A549 (cell line): ENCODE measurements around the gene TBPL2. TPM values are rescaled to one million over a fixed set of nuclear protein-coding genes. Genes with fewer than 3 reads are reported as not detected.

Experiments
- ATAC-seq, 2 experiments: fragments of 200-7000 bp in 1 of 2; fragments of >200 bp in 1 of 2; cut with Nextera tagmentation in 1 of 2; cut with Tn5 transposase in 1 of 2; 3 replicates each; pipeline versions ENCODE4 v1.8.0 to v1.9.1; 2018 to 2020; ENCODE audit warnings: mild to moderate bottlenecking in 1 of 2, moderate library complexity in 1 of 2
- CTCF ChIA-PET: fragments of 300-600 bp; sonication (Branson Sonifier 250); formaldehyde crosslinking; extraction: SDS; loops from one replicate; lab custom pipeline; 2021; ENCODE audit warnings: antibody characterized with exemption, inconsistent platforms; lab: Yijun Ruan, JAX
- POLR2A ChIA-PET: fragments of 350-600 bp; formaldehyde crosslinking; extraction: SDS; loops from one replicate; lab custom pipeline; 2021; ENCODE audit warnings: antibody characterized with exemption, inconsistent platforms; lab: Yijun Ruan, JAX
- DNase-seq, 2 experiments: peaks; one replicate each; pipeline versions ENCODE4 v3.0.0 to v3.0.0-alpha.2; 2011 to 2016; ENCODE audit warnings: low read depth in 1 of 2, low spot score in 1 of 2
- FAIRE-seq: peaks from 2 replicates; lab custom pipeline; 2011; peaks lifted over from hg19 to GRCh38; lab: Jason Lieb, UNC
- H3K27ac ChIP-seq, 2 experiments: fragments of >200 bp; sonication (Bioruptor Twin); formaldehyde crosslinking; 3 replicates each; pipeline ENCODE4 v1.5.1; 2016 to 2017
- H3K4me1 ChIP-seq: fragments of >200 bp; sonication (Bioruptor Twin); formaldehyde crosslinking; 3 replicates; pipeline ENCODE4 v1.6.1; 2016
- H3K4me2 ChIP-seq: fragments of >200 bp; sonication (Bioruptor Twin); formaldehyde crosslinking; 3 replicates; pipeline ENCODE4 v1.6.1; 2016
- H3K4me3 ChIP-seq: fragments of >200 bp; sonication (Bioruptor Twin); formaldehyde crosslinking; 3 replicates; pipeline ENCODE4 v1.5.1; 2016
- H3K9me3 ChIP-seq: fragments of >200 bp; sonication (Bioruptor Twin); formaldehyde crosslinking; 3 replicates; pipeline ENCODE4 v1.6.1; 2016
- BHLHE40 ChIP-seq: IDR thresholded peaks from 2 replicates; pipeline ENCODE4 v1.6.1; 2012; ENCODE audit warnings: low read depth, low read length, inconsistent platforms
- CBX8 ChIP-seq: fragments of 200-600 bp; sonication (generic); IDR thresholded peaks from 2 replicates; pipeline ENCODE4 v1.6.1; 2016
- CEBPB ChIP-seq, 2 experiments: fragments of >200 bp in 1 of 2; sonication (Bioruptor Twin) in 1 of 2; formaldehyde crosslinking in 1 of 2; IDR thresholded peaks; 2 replicates each; pipeline ENCODE4 v1.6.1; 2012 to 2016
- CHD2 ChIP-seq: fragments of 150-350 bp; IDR thresholded peaks from 2 replicates; pipeline ENCODE4 v1.6.1; 2014; ENCODE audit warnings: low read length; ENCODE audit not compliant: partially characterized antibody
- CHD4 ChIP-seq: fragments of 200-600 bp; sonication (generic); IDR thresholded peaks from 2 replicates; pipeline ENCODE4 v1.6.1; 2016; ENCODE audit warnings: antibody characterized with exemption, mild to moderate bottlenecking, borderline replicate concordance
- EHF ChIP-seq: fragments of 250-450 bp; sonication (Bioruptor Pico); IDR thresholded peaks from 2 replicates; pipeline ENCODE4 v1.5.0; 2020; ENCODE audit warnings: mild to moderate bottlenecking
- FOSB ChIP-seq: fragments of 250-450 bp; sonication (Bioruptor Pico); IDR thresholded peaks from 2 replicates; pipeline ENCODE4 v1.5.0; 2020; ENCODE audit warnings: mild to moderate bottlenecking, moderate library complexity
- FOSL2 ChIP-seq, 2 experiments: fragments of 450-650 bp in 1 of 2; fragments of >200 bp in 1 of 2; sonication (Bioruptor Twin) in 1 of 2; formaldehyde crosslinking; IDR thresholded peaks; 2 replicates each; pipeline versions ENCODE4 v1.5.0 to v1.6.1; 2016 to 2020; ENCODE audit warnings: mild to moderate bottlenecking in 1 of 2, moderate library complexity in 1 of 2
- HOXA7 ChIP-seq: fragments of 250-450 bp; sonication (Bioruptor Pico); IDR thresholded peaks from 2 replicates; pipeline ENCODE4 v1.5.0; 2020; ENCODE audit warnings: mild to moderate bottlenecking, moderate library complexity
- HOXB13 ChIP-seq: fragments of 250-450 bp; sonication (Bioruptor Pico); IDR thresholded peaks from 2 replicates; pipeline ENCODE4 v1.5.0; 2020; ENCODE audit warnings: low read depth, mild to moderate bottlenecking, moderate library complexity
- JUN ChIP-seq, 2 experiments: fragments of >200 bp; sonication (Bioruptor Twin); formaldehyde crosslinking; IDR thresholded peaks; 2 replicates in 1 of 2; 3 replicates in 1 of 2; pipeline ENCODE4 v1.6.1; 2016 to 2017
- JUNB ChIP-seq: fragments of >200 bp; sonication (Bioruptor Twin); formaldehyde crosslinking; IDR thresholded peaks from 2 replicates; pipeline ENCODE4 v1.6.1; 2016
- KDM5A ChIP-seq: fragments of 200-600 bp; sonication (generic); IDR thresholded peaks from 2 replicates; pipeline ENCODE4 v1.6.1; 2016; ENCODE audit warnings: antibody characterized with exemption, mild to moderate bottlenecking
- MYC ChIP-seq: IDR thresholded peaks from 2 replicates; pipeline ENCODE4 v1.6.1; 2012; ENCODE audit warnings: mild to moderate bottlenecking, inconsistent platforms, low read length, improper control_type of control experiment, borderline replicate concordance
- NFE2L2 ChIP-seq: fragments of 150-350 bp; conservative IDR thresholded peaks from 2 replicates; pipeline ENCODE4 v1.6.1; 2014; ENCODE audit warnings: low read length
- NPAS2 ChIP-seq: fragments of 250-450 bp; sonication (Bioruptor Pico); IDR thresholded peaks from 2 replicates; pipeline ENCODE4 v1.8.0; 2022; ENCODE audit warnings: mild to moderate bottlenecking, moderate library complexity, borderline replicate concordance
- NR3C1 ChIP-seq: fragments of >200 bp; sonication (Bioruptor Twin); formaldehyde crosslinking; IDR thresholded peaks from 3 replicates; pipeline ENCODE4 v1.6.1; 2017
- PHF8 ChIP-seq: fragments of 200-600 bp; sonication (generic); IDR thresholded peaks from 2 replicates; pipeline ENCODE4 v1.6.1; 2016; ENCODE audit warnings: low read depth, mild to moderate bottlenecking, antibody characterized with exemption, moderate library complexity, borderline replicate concordance
- POLR2A ChIP-seq: IDR thresholded peaks from 2 replicates; pipeline ENCODE4 v1.6.1; 2012; ENCODE audit warnings: mild to moderate bottlenecking, low read length
- POLR2AphosphoS2 ChIP-seq: conservative IDR thresholded peaks from 2 replicates; pipeline ENCODE4 v1.6.1; 2012; ENCODE audit warnings: low read length, improper control_type of control experiment, inconsistent platforms
- RAD21 ChIP-seq, 2 experiments: fragments of >200 bp in 1 of 2; sonication (Bioruptor Twin) in 1 of 2; formaldehyde crosslinking in 1 of 2; IDR thresholded peaks in 1 of 2; conservative IDR thresholded peaks in 1 of 2; 2 replicates in 1 of 2; 3 replicates in 1 of 2; pipeline ENCODE4 v1.6.1; 2012 to 2018; ENCODE audit warnings: inconsistent platforms in 1 of 2
- RCOR1 ChIP-seq: fragments of 150-350 bp; IDR thresholded peaks from 2 replicates; pipeline ENCODE4 v1.6.1; 2014; ENCODE audit warnings: antibody characterized with exemption, low read length, low read depth
- RFX5 ChIP-seq: fragments of 450-650 bp; IDR thresholded peaks from 2 replicates; pipeline ENCODE4 v1.7.1; 2014; ENCODE audit warnings: antibody characterized with exemption, mild to moderate bottlenecking, moderate library complexity
- RNF2 ChIP-seq: fragments of 200-600 bp; sonication (generic); IDR thresholded peaks from 2 replicates; pipeline ENCODE4 v1.6.1; 2016; ENCODE audit warnings: low read depth, mild to moderate bottlenecking, antibody characterized with exemption, moderate library complexity, borderline replicate concordance
- SREBF2 ChIP-seq: fragments of 450-650 bp; IDR thresholded peaks from 2 replicates; pipeline ENCODE4 v1.6.1; 2014; ENCODE audit warnings: mild to moderate bottlenecking, moderate library complexity
- TFCP2L1 ChIP-seq: fragments of 250-450 bp; sonication (Bioruptor Pico); IDR thresholded peaks from 2 replicates; pipeline ENCODE4 v1.5.0; 2021; ENCODE audit warnings: mild to moderate bottlenecking
- ZFP36 ChIP-seq: fragments of 450-650 bp; IDR thresholded peaks from 2 replicates; pipeline ENCODE4 v1.6.1; 2014; ENCODE audit warnings: borderline replicate concordance; ENCODE audit not compliant: partially characterized antibody
- ZNF302 ChIP-seq: fragments of 250-450 bp; sonication (Bioruptor Pico); IDR thresholded peaks from 2 replicates; pipeline ENCODE4 v1.9.0; 2021; ENCODE audit warnings: inconsistent platforms, mild to moderate bottlenecking, moderate library complexity
- WGBS: methylation state at CpG from one replicate; pipeline ENCODE4 v1.1.6; 2017; ENCODE audit errors: missing lambda C conversion rate; 5-methylcytosine and 5-hydroxymethylcytosine counted together
- polyA plus RNA-seq, 4 experiments: library from polyadenylated mRNA; depleted of rRNA in 3 of 4; stranded (reverse); fragments of >200 nt; fragmentation: RNase III in 1 of 4; extraction: RNeasy Plus Mini Kit Qiagen cat#74134 plus additional on column Dnase treatment in 1 of 4; gene quantifications; 2 replicates in 3 of 4; 3 replicates in 1 of 4; pipeline ENCODE4 v1.2.3, GENCODE V29; 2011 to 2017
- TF ChIP-seq, protein P1 (sequence below): fragments of >200 bp; sonication (Bioruptor Twin); formaldehyde crosslinking; IDR thresholded peaks from 2 replicates; pipeline ENCODE4 v1.6.1; 2016
- TF ChIP-seq, protein P2 (sequence below): IDR thresholded peaks from 2 replicates; pipeline ENCODE4 v1.6.1; 2012
- TF ChIP-seq, protein P3 (sequence below): IDR thresholded peaks from 2 replicates; pipeline ENCODE4 v1.6.1; 2012

Gene TBPL2
- polyA plus RNA-seq, 2 of the 4 experiments (the other 2 are of a cell fraction) = not detected

DNA sequence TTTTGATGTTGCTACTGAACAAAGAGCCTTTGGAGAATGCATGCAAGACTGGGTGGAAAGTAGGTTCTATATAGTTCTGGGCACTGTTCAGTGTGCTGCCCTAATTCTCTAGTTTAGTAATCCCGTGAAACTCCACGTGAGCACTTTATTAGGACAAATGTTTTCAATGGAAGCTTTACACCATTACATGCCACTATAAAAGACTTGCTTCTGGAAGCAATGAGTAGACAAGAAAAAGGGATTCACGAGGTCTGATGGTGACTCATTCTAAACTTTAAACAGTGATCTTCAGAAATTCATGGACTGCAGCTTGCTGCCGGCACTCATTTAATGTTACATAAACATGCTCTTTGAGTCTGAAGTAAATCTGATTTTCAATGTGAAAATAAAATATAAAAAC, 51.1 kb downstream of the TBPL2 start:
- ATAC-seq = 0 out of 6 replicates have a peak, but pooled peaks of 1 of the 2 experiments have one; percentile 34
- no peak for FAIRE-seq
- Histone ChIP-seq H3K27ac (no peak overlapping the region), H3K4me1 (0 out of 3 replicates have a peak, but pooled peaks cover 6% of the 10 kb centered on the region), H3K9me3 (no peaks in the 10 kb centered on the region), H3K4me3 (no peak overlapping the region), H3K4me2 (no peak overlapping the region)
- 74% methylated on average over 4 of the region's 4 CpGs for WGBS
- ChIA-PET CTCF (interaction anchor here (1.2 kb wide), 1 partner anchor 35 kb away, joined by 4 read pairs; no protein-coding TSS in a partner anchor), POLR2A (interaction anchor here (1.3 kb wide), 1 partner anchor 22 kb away, joined by 4 read pairs; the partner anchor contains the start of gene ATG14)
- DNase-seq = no peak
- no peak for TF ChIP-seq CHD4
- TF ChIP-seq RAD21 (conservative IDR thresholded peaks at IDR 0.05 in 1 of 2, IDR thresholded peaks at IDR 0.05 in 1 of 2) = no peak
- TF ChIP-seq MYC = no peak
- TF ChIP-seq JUNB = no peak
- TF ChIP-seq FOSB (CRISPR knock-in tag) = no peak
- no peak for TF ChIP-seq FOSL2 (IDR thresholded peaks at IDR 0.05)
- 0 out of 2 replicates have a peak, but pooled peaks have one; percentile 23 for TF ChIP-seq FOSL2 (CRISPR knock-in tag; IDR thresholded peaks at IDR 0.05)
- no peak for TF ChIP-seq CBX8
- no peak for TF ChIP-seq POLR2AphosphoS2
- TF ChIP-seq TFCP2L1 (CRISPR knock-in tag) = no peak

DNA sequence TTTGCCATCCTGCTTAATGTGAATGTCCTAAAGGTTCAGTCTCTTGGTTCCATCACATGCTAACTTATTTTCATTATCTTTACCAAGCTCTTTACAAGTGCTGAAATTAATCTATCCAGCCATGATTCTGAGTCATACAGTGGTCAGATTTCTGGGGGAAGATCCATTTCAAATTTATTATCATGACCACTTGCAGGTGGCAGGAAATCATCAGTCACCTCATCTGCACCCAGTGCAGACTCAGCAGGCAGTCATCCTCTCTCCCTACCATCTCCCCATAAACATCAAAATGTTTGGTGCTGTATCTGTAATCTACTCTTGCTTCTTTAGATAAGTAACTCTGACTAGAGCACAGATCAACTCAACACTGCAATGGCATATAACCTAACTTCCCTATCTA, 52.3 kb downstream of the TBPL2 start:
- TF ChIP-seq CBX8 = no peak
- Histone ChIP-seq H3K4me2 (no peak overlapping the region), H3K4me3 (no peak overlapping the region), H3K9me3 (no peaks in the 10 kb centered on the region), H3K4me1 (peaks cover 10% of the 10 kb centered on the region; the same call in 2 of the 3 replicates), H3K27ac (no peak overlapping the region)
- DNase-seq (no peak), ATAC-seq (no peak), FAIRE-seq (no peak)
- CTCF ChIA-PET = interaction anchor here (1.5 kb wide), 1 partner anchor 33 kb away, joined by 3 read pairs; no protein-coding TSS in a partner anchor
- POLR2A ChIA-PET = no interaction called here

DNA sequence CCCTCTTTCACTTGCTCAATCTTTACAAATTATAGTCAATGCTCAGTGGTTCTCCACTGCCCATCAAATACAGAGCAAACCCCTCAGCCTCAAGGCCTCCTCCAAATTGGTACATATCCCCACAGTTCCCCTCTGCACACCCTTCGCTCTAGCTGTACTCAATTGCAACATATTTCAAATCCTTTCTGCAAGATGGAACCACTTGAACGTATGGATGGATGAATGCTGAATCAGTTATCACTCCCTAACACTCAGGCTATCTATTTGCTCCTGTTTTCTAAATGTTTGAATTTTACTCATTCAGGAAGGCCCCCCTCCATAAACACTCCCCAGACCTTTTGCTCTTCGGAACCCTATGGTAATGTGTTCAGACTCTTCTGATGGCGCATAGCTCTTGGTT, 53.3 kb downstream of the TBPL2 start:
- Histone ChIP-seq H3K4me1 (peaks cover 13% of the 10 kb centered on the region; the same call in 2 of the 3 replicates), H3K4me3 (no peak overlapping the region), H3K4me2 (no peak overlapping the region), H3K27ac (no peak overlapping the region), H3K9me3 (no peaks in the 10 kb centered on the region)
- FAIRE-seq (no peak), DNase-seq (no peak), ATAC-seq (no peak)
- ChIA-PET POLR2A (no interaction called here), CTCF (interaction anchor here (0.6 to 1.5 kb wide), 2 partner anchors 10 to 32 kb away, joined by 3 read pairs; no protein-coding TSS in a partner anchor)
- no peak for TF ChIP-seq ZNF302 (CRISPR knock-in tag)
- TF ChIP-seq CHD4 = no peak
- TF ChIP-seq RCOR1 = no peak
- TF ChIP-seq NR3C1 = no peak
- TF ChIP-seq NPAS2 = no peak
- TF ChIP-seq FOSB (CRISPR knock-in tag) = no peak
- no peak for TF ChIP-seq CEBPB (IDR thresholded peaks at IDR 0.05)
- no peak for TF ChIP-seq ZFP36
- no peak for TF ChIP-seq CHD2
- WGBS = 91% methylated on average over 4 of the region's 4 CpGs

DNA sequence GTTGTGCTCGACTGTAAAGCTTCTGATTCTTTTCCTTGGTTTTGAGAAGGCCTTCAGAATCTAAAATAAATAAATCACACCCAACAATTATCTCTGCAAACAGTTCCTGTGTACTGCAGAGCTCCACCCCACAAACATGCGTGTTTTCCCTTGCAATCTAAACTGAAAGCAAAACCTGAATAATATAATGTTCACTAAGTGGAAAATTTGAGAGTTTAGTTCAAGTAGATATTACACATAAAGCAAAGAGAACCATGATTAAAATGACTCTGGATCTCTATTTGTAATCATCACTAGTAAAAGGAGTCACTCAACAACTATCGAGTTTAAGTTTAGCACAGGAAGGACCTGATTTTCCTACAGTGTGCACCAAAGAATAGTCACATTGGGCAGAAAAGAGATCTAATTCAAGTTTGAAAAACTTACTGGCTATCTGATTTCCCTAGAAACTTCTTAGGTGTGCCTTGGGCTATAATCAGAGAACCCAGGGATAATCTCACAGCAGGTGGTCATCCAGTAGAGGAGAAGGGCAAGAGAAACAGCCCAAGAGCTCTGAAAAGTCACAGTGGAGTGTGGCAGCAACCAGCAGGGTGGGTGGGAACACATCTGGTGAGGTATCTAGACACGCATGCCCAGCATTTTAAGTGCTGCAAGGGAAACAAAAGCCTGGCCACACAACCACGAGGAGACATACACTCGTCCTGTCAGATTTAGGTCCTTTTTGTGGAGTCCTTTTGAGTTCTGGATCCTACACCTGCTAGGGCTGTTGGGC, 54.2 kb downstream of the TBPL2 start:
- no peak overlapping the region for H3K4me3 ChIP-seq
- CTCF ChIA-PET = interaction anchor here (0.6 to 1.5 kb wide), 4 partner anchors 8 to 1104 kb away, joined by 3 read pairs; no protein-coding TSS in a partner anchor
- H3K4me2 ChIP-seq = no peak overlapping the region
- no peaks in the 10 kb centered on the region for H3K9me3 ChIP-seq
- no peak overlapping the region for H3K27ac ChIP-seq
- H3K4me1 ChIP-seq = peaks cover 13% of the 10 kb centered on the region; the same call in 2 of the 3 replicates
- 86% methylated on average over 6 of the region's 6 CpGs for WGBS
- POLR2A ChIA-PET = no interaction called here
- no peak for DNase-seq
- no peak for FAIRE-seq
- no peak for ATAC-seq
- TF ChIP-seq, protein P1, sequence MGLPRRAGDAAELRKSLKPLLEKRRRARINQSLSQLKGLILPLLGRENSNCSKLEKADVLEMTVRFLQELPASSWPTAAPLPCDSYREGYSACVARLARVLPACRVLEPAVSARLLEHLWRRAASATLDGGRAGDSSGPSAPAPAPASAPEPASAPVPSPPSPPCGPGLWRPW = no peak
- TF ChIP-seq POLR2A (no peak), ZNF302 (CRISPR knock-in tag) (no peak), NFE2L2 (no peak), KDM5A (no peak), RNF2 (no peak), PHF8 (no peak), HOXA7 (CRISPR knock-in tag) (no peak), RCOR1 (no peak), JUN (IDR thresholded peaks at IDR 0.05) (no peak), BHLHE40 (no peak), POLR2AphosphoS2 (no peak), FOSL2 (IDR thresholded peaks at IDR 0.05) (no peak), FOSL2 (CRISPR knock-in tag; IDR thresholded peaks at IDR 0.05) (no peak), EHF (CRISPR knock-in tag) (no peak), HOXB13 (CRISPR knock-in tag) (no peak), RFX5 (no peak), SREBF2 (no peak)
- TF ChIP-seq, protein P2, sequence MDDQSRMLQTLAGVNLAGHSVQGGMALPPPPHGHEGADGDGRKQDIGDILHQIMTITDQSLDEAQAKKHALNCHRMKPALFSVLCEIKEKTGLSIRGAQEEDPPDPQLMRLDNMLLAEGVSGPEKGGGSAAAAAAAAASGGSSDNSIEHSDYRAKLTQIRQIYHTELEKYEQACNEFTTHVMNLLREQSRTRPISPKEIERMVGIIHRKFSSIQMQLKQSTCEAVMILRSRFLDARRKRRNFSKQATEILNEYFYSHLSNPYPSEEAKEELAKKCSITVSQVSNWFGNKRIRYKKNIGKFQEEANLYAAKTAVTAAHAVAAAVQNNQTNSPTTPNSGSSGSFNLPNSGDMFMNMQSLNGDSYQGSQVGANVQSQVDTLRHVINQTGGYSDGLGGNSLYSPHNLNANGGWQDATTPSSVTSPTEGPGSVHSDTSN = no peak
- TF ChIP-seq, protein P3, sequence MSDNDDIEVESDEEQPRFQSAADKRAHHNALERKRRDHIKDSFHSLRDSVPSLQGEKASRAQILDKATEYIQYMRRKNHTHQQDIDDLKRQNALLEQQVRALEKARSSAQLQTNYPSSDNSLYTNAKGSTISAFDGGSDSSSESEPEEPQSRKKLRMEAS = no peak
